Transverse colon (tissue), 4 donors: ENCODE results near the gene HSD17B8. TPM values are rescaled to one million over a fixed set of nuclear protein-coding genes. Genes with fewer than 3 reads are reported as not detected.

Source experiments
- DNase-seq: peaks from one replicate; pipeline ENCODE4 v3.0.0-alpha.2; 2019
- H3K27ac ChIP-seq, 4 donors: fragments of 200-600 bp; sonication (generic); 2 replicates each; pipeline ENCODE4 v1.5.1; 2016 to 2018; ENCODE audit warnings: inconsistent platforms in 4 of 4
- H3K27me3 ChIP-seq: fragments of 200-600 bp; sonication (generic); 2 replicates; pipeline ENCODE4 v1.5.1; 2017; ENCODE audit warnings: inconsistent platforms
- H3K36me3 ChIP-seq, 4 donors: fragments of 200-600 bp; sonication (generic); 2 replicates each; pipeline ENCODE4 v1.5.1; 2017 to 2019; ENCODE audit warnings: inconsistent platforms in 4 of 4
- H3K4me1 ChIP-seq, 4 donors: fragments of 200-600 bp; sonication (generic); 2 replicates each; pipeline ENCODE4 v1.5.1; 2017 to 2020; ENCODE audit warnings: inconsistent platforms in 4 of 4
- H3K4me3 ChIP-seq, 4 donors: fragments of 200-600 bp; sonication (generic); 1 replicate in 1 of 4; 2 replicates in 3 of 4; pipeline versions ENCODE4 v1.5.1 to v1.6.1; 2017 to 2019; ENCODE audit warnings: inconsistent platforms in 4 of 4
- H3K9me3 ChIP-seq, 2 donors: fragments of 200-600 bp; sonication (generic); 2 replicates each; pipeline ENCODE4 v1.5.1; 2017 to 2019; ENCODE audit warnings: inconsistent platforms in 2 of 2
- EP300 ChIP-seq: sonication (generic); formaldehyde crosslinking; IDR thresholded peaks from one replicate; pipeline ENCODE4 v1.6.1; 2017; ENCODE audit warnings: antibody characterized with exemption, low read depth
- POLR2A ChIP-seq: fragments of 450-650 bp; IDR thresholded peaks from one replicate; pipeline ENCODE4 v1.6.1; 2016; ENCODE audit warnings: antibody characterized with exemption, mild to moderate bottlenecking, moderate library complexity
- POLR2AphosphoS5 ChIP-seq, 3 donors: sonication (generic); formaldehyde crosslinking; IDR thresholded peaks; one replicate each; pipeline ENCODE4 v1.6.1; 2016; ENCODE audit warnings: antibody characterized with exemption in 3 of 3
- WGBS, 2 donors: methylation state at CpG; one replicate each; pipeline ENCODE4 v1.1.5; 2018; ENCODE audit warnings: low coverage in 1 of 2; 5-methylcytosine and 5-hydroxymethylcytosine counted together
- in situ Hi-C, 4 donors: fragments of 200-750 bp; cut with MboI; loops; one replicate each; pipeline versions ENCODE4 v1.15.0 to v1.15.1; 2017; ENCODE audit warnings: low sequenced_read_pairs in 3 of 4, low pct_ligation_motif_present in 1 of 4, low pct_unique_long_range_greater_than_20kb in 1 of 4
- intact Hi-C: fragments of 100-400 bp; cut with DNase I; formaldehyde crosslinking; loops from one replicate; pipeline ENCODE4 v1.15.1; 2023; ENCODE audit warnings: low total_unique reads
- total RNA-seq, 4 donors: library from RNA; depleted of rRNA; stranded (reverse); fragments of >200 nt; gene quantifications; one replicate each; pipeline ENCODE4 v1.1.0, GENCODE V29; 2016
- TF ChIP-seq, protein P1 (sequence below), 5 experiments: fragments of 200-600 bp in 3 of 5; fragments of 450-650 bp in 2 of 5; sonication (generic) in 3 of 5; IDR thresholded peaks; 1 replicate in 2 of 5; 2 replicates in 3 of 5; pipeline ENCODE4 v1.5.1; 2016 to 2017; ENCODE audit warnings: antibody characterized with exemption in 5 of 5, inconsistent platforms in 3 of 5, mild to moderate bottlenecking in 2 of 5, moderate library complexity in 1 of 5

Gene HSD17B8
- total RNA-seq, 4 donors from 2014 or later, result 34.3 to 65.7 (median 43.1) TPM

DNA sequence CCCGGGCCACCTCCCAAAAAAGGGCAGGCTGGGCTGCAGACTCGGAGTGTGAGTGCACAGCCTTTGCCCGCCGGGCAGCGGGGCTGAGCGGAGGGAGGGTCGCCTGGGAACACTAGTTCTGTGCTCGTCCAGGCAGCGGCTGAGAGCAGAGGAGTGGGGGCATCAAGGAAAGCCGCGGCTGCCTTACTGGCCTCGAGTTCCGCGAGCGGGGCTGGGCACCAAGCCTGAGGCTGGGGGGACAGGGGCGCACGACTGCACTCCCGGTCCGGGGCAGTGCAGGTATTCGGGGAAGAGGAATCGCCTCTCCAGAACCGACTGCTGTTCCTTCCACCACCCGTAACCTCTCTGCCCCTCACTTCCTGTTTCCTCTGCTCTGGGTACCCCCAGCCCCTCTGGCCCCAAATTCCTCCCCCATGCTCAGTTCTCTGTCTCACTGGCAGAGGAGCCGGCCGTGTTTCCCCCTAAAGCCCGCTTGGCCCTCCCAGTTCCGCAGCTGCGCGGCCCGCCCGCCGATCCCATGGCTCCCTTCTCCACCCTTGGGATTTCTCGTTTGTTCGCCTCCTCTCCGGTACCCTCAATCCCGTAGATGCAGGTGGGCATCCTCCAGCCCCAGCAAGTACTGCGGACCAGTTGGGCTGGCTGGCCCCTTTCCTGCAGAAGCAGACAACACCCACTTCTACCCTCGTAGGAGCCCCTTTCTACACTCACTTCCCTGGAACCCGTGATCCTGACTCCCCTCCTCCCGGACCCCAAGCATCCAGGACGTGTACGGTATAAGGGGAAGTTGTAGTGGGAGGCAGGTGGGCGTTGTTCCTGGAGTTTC lies 8.9 kb downstream of the HSD17B8 start:
- TF ChIP-seq POLR2AphosphoS5 (IDR thresholded peaks at IDR 0.05) (peak in 1 of 3 donors; percentile 22), POLR2A (peak; percentile 16), EP300 (no peak)
- TF ChIP-seq, protein P1, sequence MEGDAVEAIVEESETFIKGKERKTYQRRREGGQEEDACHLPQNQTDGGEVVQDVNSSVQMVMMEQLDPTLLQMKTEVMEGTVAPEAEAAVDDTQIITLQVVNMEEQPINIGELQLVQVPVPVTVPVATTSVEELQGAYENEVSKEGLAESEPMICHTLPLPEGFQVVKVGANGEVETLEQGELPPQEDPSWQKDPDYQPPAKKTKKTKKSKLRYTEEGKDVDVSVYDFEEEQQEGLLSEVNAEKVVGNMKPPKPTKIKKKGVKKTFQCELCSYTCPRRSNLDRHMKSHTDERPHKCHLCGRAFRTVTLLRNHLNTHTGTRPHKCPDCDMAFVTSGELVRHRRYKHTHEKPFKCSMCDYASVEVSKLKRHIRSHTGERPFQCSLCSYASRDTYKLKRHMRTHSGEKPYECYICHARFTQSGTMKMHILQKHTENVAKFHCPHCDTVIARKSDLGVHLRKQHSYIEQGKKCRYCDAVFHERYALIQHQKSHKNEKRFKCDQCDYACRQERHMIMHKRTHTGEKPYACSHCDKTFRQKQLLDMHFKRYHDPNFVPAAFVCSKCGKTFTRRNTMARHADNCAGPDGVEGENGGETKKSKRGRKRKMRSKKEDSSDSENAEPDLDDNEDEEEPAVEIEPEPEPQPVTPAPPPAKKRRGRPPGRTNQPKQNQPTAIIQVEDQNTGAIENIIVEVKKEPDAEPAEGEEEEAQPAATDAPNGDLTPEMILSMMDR (IDR thresholded peaks at IDR 0.05), result no peak
- Histone ChIP-seq H3K4me3 (peak overlapping the region; percentile 3 to 47 (median 22)), H3K36me3 (peaks cover 0 to 11% (median 0%) of the 10 kb centered on the region in 4 donors), H3K9me3 (no peaks in the 10 kb centered on the region), H3K27ac (peak overlapping the region in 2 of 4 donors; percentile 2 to 3), H3K27me3 (peaks cover 18% of the 10 kb centered on the region), H3K4me1 (peaks cover 4 to 27% (median 13%) of the 10 kb centered on the region in 4 donors)
- 1% methylated on average over 32 of the region's 43 CpGs; no CpG with 5 or more reads in 1 of the 2 donors for WGBS, 2 donors
- DNase-seq, result no peak
- intact Hi-C loops, result no loop called here
- in situ Hi-C loops, result no loop called here

- intact Hi-C loops, result no loop called here
- DNase-seq, result no peak
- Histone ChIP-seq H3K4me1 (peaks cover under 1 to 23% (median 11%) of the 10 kb centered on the region in 4 donors), H3K36me3 (peaks cover 0 to 11% (median 0%) of the 10 kb centered on the region in 4 donors), H3K27me3 (peaks cover 18% of the 10 kb centered on the region), H3K9me3 (no peaks in the 10 kb centered on the region), H3K27ac (peak overlapping the region in 2 of 4 donors; percentile 3 to 15), H3K4me3 (peak overlapping the region in 1 of 4 donors; percentile 14)
- WGBS, 2 donors, result 16 to 40% methylated on average over 1 to 9 of the region's 9 CpGs
- in situ Hi-C loops, result no loop called here
- TF ChIP-seq, protein P1 (IDR thresholded peaks at IDR 0.05), result no peak
- TF ChIP-seq EP300 (no peak), POLR2A (no peak), POLR2AphosphoS5 (IDR thresholded peaks at IDR 0.05) (no peak)
These were observed 9.5 kb downstream of the HSD17B8 start for GRCh38 chr6:33213989-33214335.

- H3K36me3 ChIP-seq, result peaks cover 0 to 2% (median 0%) of the 10 kb centered on the region in 4 donors
These were observed 11.0 kb downstream of the HSD17B8 start for GRCh38 chr6:33215271-33216116.

More at GRCh38 chr6:33215271-33216116, 11.0 kb downstream of the HSD17B8 start:
- intact Hi-C loops (no loop called here), in situ Hi-C loops (no loop called here)
- TF ChIP-seq EP300 (no peak), POLR2AphosphoS5 (IDR thresholded peaks at IDR 0.05) (no peak), POLR2A (no peak)
- TF ChIP-seq, protein P1 (IDR thresholded peaks at IDR 0.05), result no peak
- peaks cover 28% of the 10 kb centered on the region for H3K27me3 ChIP-seq
- WGBS, 2 donors, result 77% methylated on average over 8 of the region's 9 CpGs; no CpG with 5 or more reads in 1 of the 2 donors
- peaks cover 0 to 19% (median 9%) of the 10 kb centered on the region in 4 donors for H3K4me1 ChIP-seq
- no peak overlapping the region for H3K27ac ChIP-seq
- no peaks in the 10 kb centered on the region for H3K9me3 ChIP-seq
- no peak for DNase-seq
- H3K4me3 ChIP-seq, result no peak overlapping the region
